Activated CD4-positive, alpha-beta memory T cell treated with anti-CD3 and anti-CD28 coated beads for 36 hours (primary cell): ENCODE data around the gene SEC11C. TPM values are rescaled to one million over a fixed set of nuclear protein-coding genes. Genes with fewer than 3 reads are reported as not detected.

ENCODE experiments used
- CTCF ChIA-PET: fragments of 350-600 bp; sonication (Branson Sonifier 250); formaldehyde crosslinking; loops from one replicate; lab custom pipeline; 2021; ENCODE audit warnings: antibody characterized with exemption, inconsistent platforms; lab: Charles Lee
- POLR2A ChIA-PET: fragments of 350-600 bp; sonication (Branson Sonifier 250); formaldehyde crosslinking; loops from one replicate; lab custom pipeline; 2021; ENCODE audit warnings: antibody characterized with exemption; lab: Charles Lee
- DNase-seq: peaks from one replicate; pipeline ENCODE4 v3.0.0-alpha.2; 2020
- H3K27ac Mint-ChIP-seq: one replicate; pipeline ENCODE4 v1.8.0; 2021; ENCODE audit warnings: mixed read lengths
- H3K27me3 Mint-ChIP-seq: one replicate; pipeline ENCODE4 v1.8.0; 2021; ENCODE audit warnings: mixed read lengths
- H3K36me3 Mint-ChIP-seq: one replicate; pipeline ENCODE4 v1.8.0; 2021; ENCODE audit warnings: mixed read lengths
- H3K4me1 Mint-ChIP-seq: one replicate; pipeline ENCODE4 v1.8.0; 2021; ENCODE audit warnings: low read depth, mixed read lengths
- H3K4me3 Mint-ChIP-seq: one replicate; pipeline ENCODE4 v1.8.0; 2021; ENCODE audit warnings: mild to moderate bottlenecking, mixed read lengths
- H3K9me3 Mint-ChIP-seq: one replicate; pipeline ENCODE4 v1.8.0; 2021; ENCODE audit warnings: mixed read lengths
- intact Hi-C: fragments of 100-400 bp; cut with micrococcal nuclease; formaldehyde crosslinking; loops from one replicate; pipeline ENCODE4 v1.15.1; 2023
- total RNA-seq, 2 experiments: library from RNA; stranded (reverse); gene quantifications; one replicate each; pipeline ENCODE4 v1.2.3, GENCODE V29; 2021

The SEC11C gene
- total RNA-seq: 100 to 1,000 TPM; 119 to 130 TPM

GRCh38 chr18:59139615-59140301 is at the start of gene SEC11C:
Gene SEC11C (plus strand): TSS chr18:59139884. CDS start chr18:59139949, 65 bp downstream.
- H3K27ac Mint-ChIP-seq: peak within 1 kb of the TSS; percentile 98
- H3K4me1 Mint-ChIP-seq: peaks cover 38% of the 10 kb centered on the region
- intact Hi-C loops: loop anchor here (1.0 to 5.0 kb wide), 8 partner anchors 15 to 813 kb away; partner anchors contain the start of genes LMAN1 and MALT1
- ChIA-PET CTCF (interaction anchor here (1.0 to 6.9 kb wide), 3 partner anchors 12 to 69 kb away, joined by 4 to 38 read pairs (median 4); no protein-coding TSS in a partner anchor), POLR2A (interaction anchor here (0.6 to 2.1 kb wide), 6 partner anchors 9 to 761 kb away, joined by 3 to 12 read pairs (median 6); partner anchors contain the start of gene LMAN1)
- H3K9me3 Mint-ChIP-seq: no peaks in the 10 kb centered on the region
- DNase-seq: peak; percentile 97
- H3K4me3 Mint-ChIP-seq: peak within 1 kb of the TSS; percentile 94
- no peaks in the 10 kb centered on the region for H3K36me3 Mint-ChIP-seq
- H3K27me3 Mint-ChIP-seq: peaks cover 5% of the 10 kb centered on the region

- CTCF ChIA-PET: no interaction called here
- POLR2A ChIA-PET: no interaction called here
- intact Hi-C loops: no loop called here
- no peak overlapping the region for H3K27ac Mint-ChIP-seq
- H3K4me1 Mint-ChIP-seq: peaks cover 2% of the 10 kb centered on the region
- DNase-seq: no peak
- no peak overlapping the region for H3K4me3 Mint-ChIP-seq
- H3K27me3 Mint-ChIP-seq: peaks cover 8% of the 10 kb centered on the region
- H3K9me3 Mint-ChIP-seq: no peaks in the 10 kb centered on the region
- no peaks in the 10 kb centered on the region for H3K36me3 Mint-ChIP-seq
These were observed 48.6 kb upstream of the SEC11C start for GRCh38 chr18:59090966-59091603.

- Mint-ChIP-seq H3K4me3 (no peak overlapping the region), H3K27me3 (peaks cover 10% of the 10 kb centered on the region), H3K36me3 (no peaks in the 10 kb centered on the region), H3K9me3 (no peaks in the 10 kb centered on the region), H3K4me1 (no peaks in the 10 kb centered on the region), H3K27ac (no peak overlapping the region)
- CTCF ChIA-PET: interaction anchor here (1.4 kb wide), 1 partner anchor 10 kb away, joined by 9 read pairs; no protein-coding TSS in a partner anchor
- POLR2A ChIA-PET: no interaction called here
- intact Hi-C loops: no loop called here
- DNase-seq: no peak
These were observed 46.0 kb upstream of the SEC11C start for GRCh38 chr18:59093668-59094067.

GRCh38 chr18:59094569-59094968 is 45.1 kb upstream of the SEC11C start:
- Mint-ChIP-seq H3K4me3 (no peak overlapping the region), H3K9me3 (no peaks in the 10 kb centered on the region), H3K36me3 (no peaks in the 10 kb centered on the region), H3K27ac (no peak overlapping the region), H3K4me1 (no peaks in the 10 kb centered on the region), H3K27me3 (peaks cover 8% of the 10 kb centered on the region)
- CTCF ChIA-PET: no interaction called here
- no peak for DNase-seq
- intact Hi-C loops: no loop called here
- POLR2A ChIA-PET: no interaction called here

GRCh38 chr18:59096098-59096789 is 43.4 kb upstream of the SEC11C start:
- Mint-ChIP-seq H3K27ac (no peak overlapping the region), H3K4me1 (no peaks in the 10 kb centered on the region), H3K9me3 (no peaks in the 10 kb centered on the region), H3K27me3 (peaks cover 8% of the 10 kb centered on the region), H3K36me3 (no peaks in the 10 kb centered on the region), H3K4me3 (no peak overlapping the region)
- ChIA-PET POLR2A (no interaction called here), CTCF (no interaction called here)
- intact Hi-C loops: no loop called here
- DNase-seq: no peak

- ChIA-PET CTCF (no interaction called here), POLR2A (no interaction called here)
- Mint-ChIP-seq H3K27ac (no peak overlapping the region), H3K36me3 (no peaks in the 10 kb centered on the region), H3K27me3 (peaks cover 13% of the 10 kb centered on the region), H3K9me3 (no peaks in the 10 kb centered on the region), H3K4me3 (no peak overlapping the region), H3K4me1 (no peaks in the 10 kb centered on the region)
- intact Hi-C loops: no loop called here
- DNase-seq: no peak
These were observed 37.8 kb upstream of the SEC11C start for GRCh38 chr18:59101830-59102414.

- no peaks in the 10 kb centered on the region for H3K9me3 Mint-ChIP-seq
- no peaks in the 10 kb centered on the region for H3K36me3 Mint-ChIP-seq
- no peaks in the 10 kb centered on the region for H3K4me1 Mint-ChIP-seq
- H3K4me3 Mint-ChIP-seq: no peak overlapping the region
- H3K27me3 Mint-ChIP-seq: peaks cover 43% of the 10 kb centered on the region
- H3K27ac Mint-ChIP-seq: no peak overlapping the region
- ChIA-PET POLR2A (no interaction called here), CTCF (no interaction called here)
- intact Hi-C loops: no loop called here
- DNase-seq: no peak
These were observed 30.3 kb upstream of the SEC11C start for GRCh38 chr18:59109375-59109774.

- no peaks in the 10 kb centered on the region for H3K4me1 Mint-ChIP-seq
- peaks cover 44% of the 10 kb centered on the region for H3K27me3 Mint-ChIP-seq
- no peak overlapping the region for H3K4me3 Mint-ChIP-seq
- intact Hi-C loops: no loop called here
- H3K36me3 Mint-ChIP-seq: no peaks in the 10 kb centered on the region
- no peak for DNase-seq
- no peak overlapping the region for H3K27ac Mint-ChIP-seq
- CTCF ChIA-PET: interaction anchor here (0.7 to 1.3 kb wide), 2 partner anchors 29 to 36 kb away, joined by 3 to 7 read pairs; no protein-coding TSS in a partner anchor
- POLR2A ChIA-PET: no interaction called here
- no peaks in the 10 kb centered on the region for H3K9me3 Mint-ChIP-seq
These were observed 25.5 kb upstream of the SEC11C start for GRCh38 chr18:59114160-59114559.

GRCh38 chr18:59123588-59124369 is 15.9 kb upstream of the SEC11C start:
- CTCF ChIA-PET: interaction anchor here (1.1 to 2.6 kb wide), 4 partner anchors 17 to 39 kb away, joined by 3 to 20 read pairs (median 4); no protein-coding TSS in a partner anchor

GRCh38 chr18:59124370-59124704 is 15.3 kb upstream of the SEC11C start:
- intact Hi-C loops: loop anchor here (1.0 to 5.0 kb wide), 3 partner anchors 15 to 577 kb away; partner anchors contain the start of gene SEC11C
- POLR2A ChIA-PET: interaction anchor here (1.2 to 1.4 kb wide), 3 partner anchors 15 to 19 kb away, joined by 8 to 15 read pairs (median 12); partner anchors contain the start of gene SEC11C
- H3K9me3 Mint-ChIP-seq: no peaks in the 10 kb centered on the region

More at GRCh38 chr18:59123588-59124369, 15.9 kb upstream of the SEC11C start:
- Mint-ChIP-seq H3K27me3 (peaks cover 24% of the 10 kb centered on the region), H3K27ac (peak overlapping the region; percentile 78), H3K4me1 (peaks cover 10% of the 10 kb centered on the region), H3K9me3 (no peaks in the 10 kb centered on the region), H3K4me3 (no peak overlapping the region), H3K36me3 (no peaks in the 10 kb centered on the region)
- intact Hi-C loops: loop anchor here (1.0 to 5.0 kb wide), 4 partner anchors 16 to 576 kb away; partner anchors contain the start of gene SEC11C
- DNase-seq: peak; percentile 76
- POLR2A ChIA-PET: interaction anchor here (0.6 to 1.4 kb wide), 5 partner anchors 16 to 38 kb away, joined by 3 to 15 read pairs (median 8); partner anchors contain the start of gene SEC11C

GRCh38 chr18:59127047-59127446 is 12.6 kb upstream of the SEC11C start:
- intact Hi-C loops: no loop called here
- Mint-ChIP-seq H3K4me3 (no peak overlapping the region), H3K36me3 (no peaks in the 10 kb centered on the region), H3K27ac (no peak overlapping the region), H3K9me3 (no peaks in the 10 kb centered on the region), H3K27me3 (peaks cover 29% of the 10 kb centered on the region), H3K4me1 (peaks cover 10% of the 10 kb centered on the region)
- DNase-seq: no peak
- ChIA-PET CTCF (interaction anchor here (0.6 to 1.6 kb wide), 4 partner anchors 12 to 56 kb away, joined by 3 to 4 read pairs (median 4); partner anchors contain the start of gene SEC11C), POLR2A (interaction anchor here (2.0 kb wide), 1 partner anchor 14 kb away, joined by 7 read pairs; no protein-coding TSS in a partner anchor)

More at GRCh38 chr18:59124370-59124704, 15.3 kb upstream of the SEC11C start:
- Mint-ChIP-seq H3K27ac (no peak overlapping the region), H3K36me3 (no peaks in the 10 kb centered on the region), H3K4me3 (no peak overlapping the region), H3K4me1 (peaks cover 10% of the 10 kb centered on the region), H3K27me3 (peaks cover 27% of the 10 kb centered on the region)
- CTCF ChIA-PET: interaction anchor here (1.2 to 2.6 kb wide), 2 partner anchors 17 to 40 kb away, joined by 4 to 20 read pairs; no protein-coding TSS in a partner anchor
- no peak for DNase-seq
